Osteocyte (in vitro differentiated cells): Measurements from ENCODE around the gene TNFRSF8. TPM values are rescaled to one million over a fixed set of nuclear protein-coding genes. Genes with fewer than 3 reads are reported as not detected.
A peak's percentile ranks its signal among the peaks of the same experiment; 100 is the strongest.

Experiments
- DNase-seq: peaks from one replicate; pipeline ENCODE4 v3.0.0; 2021; ENCODE audit warnings: mixed read lengths; ENCODE audit not compliant: unreplicated experiment; ENCODE audit errors: extremely low spot score
- H3K27ac Mint-ChIP-seq: one replicate; pipeline ENCODE4 v1.8.0; 2021; ENCODE audit warnings: mild to moderate bottlenecking, mixed read lengths; ENCODE audit not compliant: unreplicated experiment
- H3K27me3 Mint-ChIP-seq: one replicate; pipeline ENCODE4 v1.8.0; 2021; ENCODE audit warnings: mixed read lengths; ENCODE audit not compliant: unreplicated experiment
- H3K36me3 Mint-ChIP-seq: one replicate; pipeline ENCODE4 v1.8.0; 2021; ENCODE audit warnings: mixed read lengths; ENCODE audit not compliant: unreplicated experiment
- H3K4me1 Mint-ChIP-seq: one replicate; pipeline ENCODE4 v1.8.0; 2021; ENCODE audit warnings: mixed read lengths; ENCODE audit not compliant: unreplicated experiment
- H3K4me3 Mint-ChIP-seq: one replicate; pipeline ENCODE4 v1.8.0; 2021; ENCODE audit warnings: mild to moderate bottlenecking, moderate library complexity, mixed read lengths; ENCODE audit not compliant: unreplicated experiment
- H3K9me3 Mint-ChIP-seq: one replicate; pipeline ENCODE4 v1.8.0; 2021; ENCODE audit warnings: mixed read lengths; ENCODE audit not compliant: unreplicated experiment
- total RNA-seq: library from RNA; stranded (reverse); gene quantifications from 2 replicates; pipeline ENCODE4 v1.2.1, GENCODE V29; 2021
- TF ChIP-seq, protein P1 (sequence below): fragments of 200-600 bp; sonication (generic); IDR thresholded peaks from 2 replicates; pipeline ENCODE4 v1.5.0; 2021; ENCODE audit warnings: antibody characterized with exemption, mild to moderate bottlenecking, moderate library complexity

The TNFRSF8 gene
- total RNA-seq, 1 donor from 2014 or later, result not detected

- Mint-ChIP-seq H3K27ac (no peak overlapping the region), H3K4me3 (no peak overlapping the region), H3K27me3 (peaks cover 21% of the 10 kb centered on the region), H3K4me1 (peaks cover 10% of the 10 kb centered on the region), H3K9me3 (no peaks in the 10 kb centered on the region), H3K36me3 (no peaks in the 10 kb centered on the region)
- DNase-seq, result no peak
- TF ChIP-seq, protein P1, sequence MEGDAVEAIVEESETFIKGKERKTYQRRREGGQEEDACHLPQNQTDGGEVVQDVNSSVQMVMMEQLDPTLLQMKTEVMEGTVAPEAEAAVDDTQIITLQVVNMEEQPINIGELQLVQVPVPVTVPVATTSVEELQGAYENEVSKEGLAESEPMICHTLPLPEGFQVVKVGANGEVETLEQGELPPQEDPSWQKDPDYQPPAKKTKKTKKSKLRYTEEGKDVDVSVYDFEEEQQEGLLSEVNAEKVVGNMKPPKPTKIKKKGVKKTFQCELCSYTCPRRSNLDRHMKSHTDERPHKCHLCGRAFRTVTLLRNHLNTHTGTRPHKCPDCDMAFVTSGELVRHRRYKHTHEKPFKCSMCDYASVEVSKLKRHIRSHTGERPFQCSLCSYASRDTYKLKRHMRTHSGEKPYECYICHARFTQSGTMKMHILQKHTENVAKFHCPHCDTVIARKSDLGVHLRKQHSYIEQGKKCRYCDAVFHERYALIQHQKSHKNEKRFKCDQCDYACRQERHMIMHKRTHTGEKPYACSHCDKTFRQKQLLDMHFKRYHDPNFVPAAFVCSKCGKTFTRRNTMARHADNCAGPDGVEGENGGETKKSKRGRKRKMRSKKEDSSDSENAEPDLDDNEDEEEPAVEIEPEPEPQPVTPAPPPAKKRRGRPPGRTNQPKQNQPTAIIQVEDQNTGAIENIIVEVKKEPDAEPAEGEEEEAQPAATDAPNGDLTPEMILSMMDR, result no peak
Measured at GRCh38 chr1:12109901-12110300, 46.8 kb downstream of the TNFRSF8 start.

DNA sequence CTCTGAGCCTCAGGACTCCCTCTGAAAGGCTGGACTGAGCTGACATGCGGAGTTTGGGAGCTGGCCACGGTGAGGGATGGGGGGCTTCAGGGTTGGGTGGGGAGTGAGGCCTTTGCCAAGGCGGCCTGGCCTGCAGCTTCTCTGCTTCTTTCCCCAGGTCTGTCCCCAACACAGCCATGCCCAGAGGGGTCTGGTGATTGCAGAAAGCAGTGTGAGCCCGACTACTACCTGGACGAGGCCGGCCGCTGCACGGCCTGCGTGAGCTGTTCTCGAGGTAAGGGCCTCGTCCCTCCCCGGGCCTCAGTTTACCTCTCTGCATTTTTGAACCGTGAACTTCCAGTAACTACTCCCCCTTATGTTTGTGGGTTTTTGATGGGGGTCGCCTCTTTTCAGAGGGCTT, 48.6 kb downstream of the TNFRSF8 start:
- DNase-seq, result no peak
- TF ChIP-seq, protein P1, result no peak
- H3K9me3 Mint-ChIP-seq, result no peaks in the 10 kb centered on the region
- peaks cover 10% of the 10 kb centered on the region for H3K4me1 Mint-ChIP-seq
- H3K27me3 Mint-ChIP-seq, result peaks cover 13% of the 10 kb centered on the region
- H3K4me3 Mint-ChIP-seq, result no peak overlapping the region
- H3K36me3 Mint-ChIP-seq, result no peaks in the 10 kb centered on the region
- no peak overlapping the region for H3K27ac Mint-ChIP-seq

GRCh38 chr1:12112711-12113161, 49.6 kb downstream of the TNFRSF8 start:
- Mint-ChIP-seq H3K4me1 (peaks cover 10% of the 10 kb centered on the region), H3K36me3 (no peaks in the 10 kb centered on the region), H3K9me3 (no peaks in the 10 kb centered on the region), H3K27ac (peak overlapping the region; percentile 48), H3K4me3 (no peak overlapping the region), H3K27me3 (peaks cover 12% of the 10 kb centered on the region)
- TF ChIP-seq, protein P1, result no peak
- no peak for DNase-seq

- Mint-ChIP-seq H3K27ac (no peak overlapping the region), H3K9me3 (no peaks in the 10 kb centered on the region), H3K27me3 (peaks cover 12% of the 10 kb centered on the region), H3K4me3 (no peak overlapping the region), H3K36me3 (no peaks in the 10 kb centered on the region), H3K4me1 (peaks cover 10% of the 10 kb centered on the region)
- DNase-seq, result no peak
- TF ChIP-seq, protein P1, result no peak
Measured at GRCh38 chr1:12113433-12114339, 50.6 kb downstream of the TNFRSF8 start.

GRCh38 chr1:12114340-12114683, 51.2 kb downstream of the TNFRSF8 start:
- no peak for DNase-seq
- Mint-ChIP-seq H3K36me3 (no peaks in the 10 kb centered on the region), H3K4me1 (peaks cover 10% of the 10 kb centered on the region), H3K27ac (no peak overlapping the region), H3K4me3 (no peak overlapping the region), H3K9me3 (no peaks in the 10 kb centered on the region), H3K27me3 (peaks cover 12% of the 10 kb centered on the region)
- TF ChIP-seq, protein P1, result no peak
